Brain microvascular endothelial cell (primary cell): Measurements from ENCODE around the gene GPR78.

ENCODE experiments used
- DNase-seq: peaks from one replicate; pipeline ENCODE4 v3.0.0-alpha.2; 2020
- H3K27ac ChIP-seq: fragments of 250-450 bp; sonication (Bioruptor Pico); 2 replicates; pipeline ENCODE4 v1.5.1; 2020; ENCODE audit warnings: mild to moderate bottlenecking, moderate library complexity
- H3K27me3 ChIP-seq: fragments of 250-450 bp; sonication (Bioruptor Pico); replicated peaks from 2 replicates; pipeline ENCODE4 v1.5.1; 2020; ENCODE audit warnings: mild to moderate bottlenecking
- H3K36me3 ChIP-seq: fragments of 250-450 bp; sonication (Bioruptor Pico); replicated peaks from 2 replicates; pipeline ENCODE4 v1.5.1; 2020; ENCODE audit warnings: mild to moderate bottlenecking
- H3K4me3 ChIP-seq: 2 replicates; pipeline ENCODE4 v1.5.1; 2011; ENCODE audit warnings: low read depth, mild to moderate bottlenecking, control low read depth, low read length, moderate library complexity
- CTCF ChIP-seq: IDR thresholded peaks from 2 replicates; pipeline ENCODE4 v1.5.1; 2011; ENCODE audit warnings: low read depth, mild to moderate bottlenecking, moderate library complexity, low read length, control low read depth, inconsistent platforms; ENCODE audit errors: missing control alignments
- in situ Hi-C: cut with HindIII; loops from 2 replicates; pipeline ENCODE4 v1.10.0; 2017; ENCODE audit warnings: low sequenced_read_pairs, low pct_ligation_motif_present

The GPR78 gene

GRCh38 chr4:8598391-8599090 lies 18.3 kb downstream of the GPR78 start:
- H3K27ac ChIP-seq = no peak overlapping the region
- H3K27me3 ChIP-seq = peaks cover 7% of the 10 kb centered on the region
- TF ChIP-seq CTCF = no peak
- in situ Hi-C loops = no loop called here
- no peak overlapping the region for H3K4me3 ChIP-seq
- DNase-seq = no peak
- H3K36me3 ChIP-seq = no peaks in the 10 kb centered on the region

GRCh38 chr4:8599091-8599460 lies 18.9 kb downstream of the GPR78 start:
- TF ChIP-seq CTCF = no peak
- H3K27ac ChIP-seq = no peak overlapping the region
- in situ Hi-C loops = no loop called here
- peaks cover 2% of the 10 kb centered on the region for H3K27me3 ChIP-seq
- H3K4me3 ChIP-seq = no peak overlapping the region
- no peak for DNase-seq
- H3K36me3 ChIP-seq = no peaks in the 10 kb centered on the region

GRCh38 chr4:8599657-8600056 lies 19.5 kb downstream of the GPR78 start:
- H3K4me3 ChIP-seq = no peak overlapping the region
- DNase-seq = peak; percentile 96
- no peak overlapping the region for H3K27ac ChIP-seq
- in situ Hi-C loops = no loop called here
- no peaks in the 10 kb centered on the region for H3K36me3 ChIP-seq
- no peaks in the 10 kb centered on the region for H3K27me3 ChIP-seq
- TF ChIP-seq CTCF = no peak

- TF ChIP-seq CTCF = no peak
- DNase-seq = no peak
- in situ Hi-C loops = no loop called here
Observed at GRCh38 chr4:8600266-8600665, 20.1 kb downstream of the GPR78 start.

GRCh38 chr4:8600686-8601085 lies 20.5 kb downstream of the GPR78 start:
- in situ Hi-C loops = no loop called here
- Histone ChIP-seq H3K4me3 (no peak overlapping the region), H3K27me3 (no peaks in the 10 kb centered on the region), H3K36me3 (no peaks in the 10 kb centered on the region), H3K27ac (no peak overlapping the region)
- no peak for DNase-seq
- TF ChIP-seq CTCF = no peak

More at GRCh38 chr4:8600266-8600665, 20.1 kb downstream of the GPR78 start:
- H3K4me3 ChIP-seq = no peak overlapping the region
- no peaks in the 10 kb centered on the region for H3K27me3 ChIP-seq
- H3K36me3 ChIP-seq = no peaks in the 10 kb centered on the region
- no peak overlapping the region for H3K27ac ChIP-seq

GRCh38 chr4:8601086-8601485 lies 20.9 kb downstream of the GPR78 start:
- DNase-seq = no peak
- Histone ChIP-seq H3K27ac (no peak overlapping the region), H3K4me3 (no peak overlapping the region), H3K36me3 (no peaks in the 10 kb centered on the region), H3K27me3 (no peaks in the 10 kb centered on the region)
- TF ChIP-seq CTCF = no peak
- in situ Hi-C loops = no loop called here
